CD4-positive, alpha-beta T cell (primary cell): ENCODE results near the gene KCNAB3. TPM values are rescaled to one million over a fixed set of nuclear protein-coding genes. Genes with fewer than 3 reads are reported as not detected.
"Not testable (repeated sequence)": the region's sequence is repeated elsewhere in the genome, so short reads cannot be mapped to it uniquely, and the experiment has no call there.

Source experiments
- ATAC-seq: fragments of 200-7000 bp; cut with Tn5 transposase; one replicate; pipeline ENCODE4 v1.10.0; 2022; ENCODE audit warnings: mild to moderate bottlenecking; ENCODE audit not compliant: poor library complexity
- CTCF ChIA-PET: fragments of 350-600 bp; sonication (Branson Sonifier 250); formaldehyde crosslinking; loops from one replicate; lab custom pipeline; 2021; ENCODE audit warnings: antibody characterized with exemption, inconsistent platforms; lab: Charles Lee
- POLR2A ChIA-PET: fragments of 350-600 bp; sonication (Branson Sonifier 250); formaldehyde crosslinking; loops from one replicate; lab custom pipeline; 2021; ENCODE audit warnings: antibody characterized with exemption, inconsistent platforms; lab: Charles Lee
- DNase-seq, 14 experiments: peaks; one replicate each; pipeline ENCODE4 v3.0.0-alpha.2; 2013 to 2020; ENCODE audit warnings: mixed read lengths in 2 of 14
- H3K27ac ChIP-seq, 2 donors: one replicate each; pipeline versions ENCODE4 v1.5.1 to v1.7.0; 2013; ENCODE audit warnings: low read length in 2 of 2, low read depth in 1 of 2, mild to moderate bottlenecking in 1 of 2
- H3K27me3 ChIP-seq, 2 experiments: 1 replicate in 1 of 2; 2 replicates in 1 of 2; pipeline versions ENCODE4 v1.6.1 to v1.7.0; 2013; ENCODE audit warnings: low read length in 2 of 2, control low read depth in 1 of 2, mild to moderate bottlenecking in 1 of 2, moderate library complexity in 1 of 2; ENCODE audit not compliant: insufficient read depth in 2 of 2, control insufficient read depth in 1 of 2
- H3K36me3 ChIP-seq: one replicate; pipeline ENCODE4 v1.6.1; 2013; ENCODE audit warnings: low read length, control low read depth; ENCODE audit not compliant: insufficient read depth
- H3K4me1 ChIP-seq: one replicate; pipeline ENCODE4 v1.6.1; 2013; ENCODE audit warnings: low read length, control low read depth; ENCODE audit not compliant: insufficient read depth
- H3K4me3 ChIP-seq: one replicate; pipeline ENCODE4 v1.5.1; 2013; ENCODE audit warnings: mild to moderate bottlenecking, low read length, moderate library complexity
- H3K9me3 ChIP-seq, 2 experiments: 1 replicate in 1 of 2; 2 replicates in 1 of 2; pipeline versions ENCODE4 v1.6.1 to v1.7.0; 2013; ENCODE audit warnings: low read length in 2 of 2, mild to moderate bottlenecking in 2 of 2, control low read depth in 1 of 2, moderate library complexity in 1 of 2; ENCODE audit not compliant: control insufficient read depth in 1 of 2, insufficient read depth in 1 of 2
- H3K27ac Mint-ChIP-seq: one replicate; pipeline ENCODE4 v1.8.0; 2020; ENCODE audit warnings: mixed read lengths
- H3K27me3 Mint-ChIP-seq: one replicate; pipeline ENCODE4 v1.8.0; 2021; ENCODE audit warnings: mixed read lengths
- H3K36me3 Mint-ChIP-seq: one replicate; pipeline ENCODE4 v1.8.0; 2021; ENCODE audit warnings: low read depth, mixed read lengths
- H3K4me1 Mint-ChIP-seq: one replicate; pipeline ENCODE4 v1.8.0; 2021; ENCODE audit warnings: low read depth, mixed read lengths
- H3K4me3 Mint-ChIP-seq: one replicate; pipeline ENCODE4 v1.8.0; 2020; ENCODE audit warnings: mild to moderate bottlenecking, mixed read lengths
- H3K9me3 Mint-ChIP-seq: one replicate; pipeline ENCODE4 v1.8.0; 2020; ENCODE audit warnings: mixed read lengths
- intact Hi-C, 2 experiments: fragments of 100-400 bp; cut with DNase I in 1 of 2; cut with micrococcal nuclease in 1 of 2; formaldehyde crosslinking; loops; one replicate each; pipeline versions ENCODE4 v1.15.1 to v1.9.0; 2023 to 2025; cut with DNase I, micrococcal nuclease
- total RNA-seq, 174 experiments: library from RNA in 2 of 174; stranded (reverse) in 2 of 174; gene quantifications; one replicate each; pipeline ENCODE4 v1.2.3 and lab custom pipeline; 2021 to 2026
- TF ChIP-seq, protein P1 (sequence below): fragments of 200-600 bp; IDR thresholded peaks from one replicate; pipeline ENCODE4 v1.8.0; 2022; ENCODE audit warnings: antibody characterized with exemption, mild to moderate bottlenecking

Gene KCNAB3
- total RNA-seq, 2 experiments from 2014 or later = 7.1 to 8.2 TPM

DNA sequence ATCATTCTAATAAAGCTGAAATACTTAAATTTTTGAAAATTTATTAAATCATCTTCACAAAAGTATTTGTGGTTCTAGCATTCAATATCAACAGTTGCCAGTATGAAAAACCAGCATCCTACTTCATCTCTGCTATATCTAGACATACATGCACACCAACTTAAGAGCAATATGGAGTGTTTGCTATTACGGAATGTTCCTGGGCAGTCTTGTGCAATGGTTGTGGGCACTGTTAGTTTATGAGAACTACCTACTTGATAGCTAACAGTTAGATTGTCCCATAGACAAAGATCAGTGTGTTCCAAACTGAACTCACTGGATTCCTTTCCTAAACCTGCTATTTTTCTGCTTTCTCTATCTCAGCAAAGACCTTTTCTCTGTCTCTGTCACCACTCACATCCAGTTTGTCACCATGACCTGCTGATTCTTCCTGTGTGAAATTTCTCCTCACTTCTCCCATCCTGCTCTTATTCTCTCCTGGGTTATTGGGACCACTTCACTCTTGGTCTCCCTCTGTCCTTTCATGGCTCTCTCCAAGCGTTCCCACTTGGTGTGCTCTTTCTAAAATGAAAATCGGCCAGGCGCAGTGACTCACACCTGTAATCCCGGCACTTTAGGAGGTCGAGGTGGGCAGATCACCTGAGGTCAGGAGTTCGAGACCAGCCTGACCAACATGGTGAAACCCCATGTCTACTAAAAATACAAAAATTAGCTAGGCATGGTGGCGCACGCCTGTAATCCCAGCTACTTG, 30.0 kb upstream of the KCNAB3 start:
- TF ChIP-seq, protein P1, sequence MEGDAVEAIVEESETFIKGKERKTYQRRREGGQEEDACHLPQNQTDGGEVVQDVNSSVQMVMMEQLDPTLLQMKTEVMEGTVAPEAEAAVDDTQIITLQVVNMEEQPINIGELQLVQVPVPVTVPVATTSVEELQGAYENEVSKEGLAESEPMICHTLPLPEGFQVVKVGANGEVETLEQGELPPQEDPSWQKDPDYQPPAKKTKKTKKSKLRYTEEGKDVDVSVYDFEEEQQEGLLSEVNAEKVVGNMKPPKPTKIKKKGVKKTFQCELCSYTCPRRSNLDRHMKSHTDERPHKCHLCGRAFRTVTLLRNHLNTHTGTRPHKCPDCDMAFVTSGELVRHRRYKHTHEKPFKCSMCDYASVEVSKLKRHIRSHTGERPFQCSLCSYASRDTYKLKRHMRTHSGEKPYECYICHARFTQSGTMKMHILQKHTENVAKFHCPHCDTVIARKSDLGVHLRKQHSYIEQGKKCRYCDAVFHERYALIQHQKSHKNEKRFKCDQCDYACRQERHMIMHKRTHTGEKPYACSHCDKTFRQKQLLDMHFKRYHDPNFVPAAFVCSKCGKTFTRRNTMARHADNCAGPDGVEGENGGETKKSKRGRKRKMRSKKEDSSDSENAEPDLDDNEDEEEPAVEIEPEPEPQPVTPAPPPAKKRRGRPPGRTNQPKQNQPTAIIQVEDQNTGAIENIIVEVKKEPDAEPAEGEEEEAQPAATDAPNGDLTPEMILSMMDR = no peak
- H3K27ac ChIP-seq = no peak overlapping the region
- H3K9me3 Mint-ChIP-seq = no peaks in the 10 kb centered on the region
- H3K4me1 ChIP-seq = no peaks in the 10 kb centered on the region
- ATAC-seq = no peak
- ChIA-PET CTCF (no interaction called here), POLR2A (no interaction called here)
- H3K36me3 Mint-ChIP-seq = no peaks in the 10 kb centered on the region
- no peaks in the 10 kb centered on the region for H3K4me1 Mint-ChIP-seq
- H3K4me3 ChIP-seq = no peak overlapping the region
- H3K4me3 Mint-ChIP-seq = no peak overlapping the region
- no peak for DNase-seq
- H3K36me3 ChIP-seq = no peaks in the 10 kb centered on the region
- H3K27ac Mint-ChIP-seq = no peak overlapping the region
- intact Hi-C loops = no loop called here
- no peaks in the 10 kb centered on the region for H3K9me3 ChIP-seq
- no peaks in the 10 kb centered on the region for H3K27me3 ChIP-seq
- H3K27me3 Mint-ChIP-seq = peaks cover 13% of the 10 kb centered on the region

DNA sequence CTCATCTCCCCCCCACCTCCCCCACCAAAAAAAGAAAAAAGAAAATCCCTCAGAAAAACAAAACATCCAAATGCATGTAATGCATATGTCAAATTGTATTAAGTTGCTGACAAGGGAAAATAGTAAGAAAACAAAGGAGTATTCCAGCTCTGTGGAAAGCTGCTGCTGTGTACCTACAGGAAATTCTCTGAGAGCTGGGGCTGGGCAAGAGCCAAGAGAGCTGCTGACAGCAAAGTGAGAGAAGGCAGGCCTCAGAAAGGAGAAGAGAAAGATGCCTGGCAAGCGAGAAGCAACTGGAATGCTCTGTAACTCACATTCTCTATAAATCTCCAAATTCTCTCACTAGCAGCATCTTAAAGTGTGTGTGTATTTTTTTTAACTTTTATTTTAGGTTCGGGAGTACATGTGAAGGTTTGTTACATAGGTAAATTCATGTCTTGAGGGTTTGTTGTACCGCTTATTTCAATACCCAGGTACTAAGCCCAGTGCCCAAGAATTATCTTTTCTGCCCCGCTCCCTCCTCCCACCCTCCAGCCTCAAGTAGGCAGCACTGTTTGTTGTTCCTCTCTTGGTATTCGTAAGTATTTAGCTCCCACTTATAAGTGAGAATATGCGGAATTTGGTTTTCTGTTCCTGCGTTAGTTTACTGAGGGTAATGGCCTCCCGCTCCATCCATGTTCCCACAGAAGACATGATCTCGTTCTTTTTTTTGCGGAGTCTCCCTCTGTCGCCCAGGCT, 26.7 kb upstream of the KCNAB3 start:
- H3K27ac Mint-ChIP-seq = no peak overlapping the region
- Histone ChIP-seq H3K4me3 (no peak overlapping the region), H3K36me3 (no peaks in the 10 kb centered on the region), H3K27ac (no peak overlapping the region), H3K9me3 (no peaks in the 10 kb centered on the region), H3K27me3 (no peaks in the 10 kb centered on the region), H3K4me1 (no peaks in the 10 kb centered on the region)
- TF ChIP-seq, protein P1 = no peak
- ATAC-seq (no peak), DNase-seq (no peak)
- H3K9me3 Mint-ChIP-seq = no peaks in the 10 kb centered on the region
- POLR2A ChIA-PET = no interaction called here
- H3K27me3 Mint-ChIP-seq = peaks cover 6% of the 10 kb centered on the region
- intact Hi-C loops = no loop called here
- H3K4me3 Mint-ChIP-seq = no peak overlapping the region
- CTCF ChIA-PET = no interaction called here
- peaks cover 3% of the 10 kb centered on the region for H3K4me1 Mint-ChIP-seq
- no peaks in the 10 kb centered on the region for H3K36me3 Mint-ChIP-seq

DNA sequence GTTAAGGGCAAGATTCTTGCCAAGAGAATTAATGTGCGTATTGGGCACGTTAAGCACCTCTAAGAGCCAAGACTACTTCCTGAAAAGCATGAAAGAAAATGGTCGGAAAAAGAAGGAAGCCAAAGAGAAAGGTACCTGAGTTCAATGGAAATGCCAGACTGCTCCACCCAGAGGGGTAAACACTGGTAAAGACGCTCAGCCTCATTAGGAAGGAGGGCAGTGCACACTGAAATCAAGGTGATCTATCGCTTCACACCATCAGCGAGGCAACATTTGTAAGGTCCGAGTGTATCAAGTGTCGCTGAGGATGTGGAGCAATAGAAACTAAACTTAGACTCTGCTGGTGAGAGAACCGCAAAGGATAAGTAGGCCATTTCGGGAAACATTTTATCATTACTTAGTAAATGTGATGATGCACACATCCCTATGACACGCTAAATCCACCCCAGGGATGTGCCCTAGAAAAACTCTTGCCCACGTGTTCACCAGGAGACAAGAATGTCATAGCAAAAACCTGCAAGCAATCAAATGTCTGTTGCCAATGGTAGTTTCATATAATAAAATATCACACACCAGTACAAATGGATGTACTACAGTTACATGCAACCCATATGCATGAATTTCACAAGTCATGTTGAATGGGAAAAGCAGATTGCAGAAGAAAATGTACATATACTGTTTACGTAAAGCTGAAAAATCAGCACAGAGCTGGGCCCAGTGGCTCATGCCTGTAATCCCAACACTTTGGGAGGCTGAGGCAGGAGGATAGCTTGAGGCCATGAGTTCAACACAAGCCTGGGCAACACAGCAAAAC, 26.0 kb upstream of the KCNAB3 start:
- H3K27ac Mint-ChIP-seq = no peak overlapping the region
- Histone ChIP-seq H3K4me1 (no peaks in the 10 kb centered on the region), H3K9me3 (no peaks in the 10 kb centered on the region), H3K4me3 (no peak overlapping the region), H3K27ac (no peak overlapping the region), H3K36me3 (no peaks in the 10 kb centered on the region), H3K27me3 (no peaks in the 10 kb centered on the region)
- ChIA-PET CTCF (no interaction called here), POLR2A (no interaction called here)
- no peak for ATAC-seq
- H3K27me3 Mint-ChIP-seq = peaks cover 2% of the 10 kb centered on the region
- no peaks in the 10 kb centered on the region for H3K9me3 Mint-ChIP-seq
- intact Hi-C loops = no loop called here
- no peaks in the 10 kb centered on the region for H3K36me3 Mint-ChIP-seq
- TF ChIP-seq, protein P1 = no peak
- peaks cover 6% of the 10 kb centered on the region for H3K4me1 Mint-ChIP-seq
- no peak overlapping the region for H3K4me3 Mint-ChIP-seq
- DNase-seq = no peak

DNA sequence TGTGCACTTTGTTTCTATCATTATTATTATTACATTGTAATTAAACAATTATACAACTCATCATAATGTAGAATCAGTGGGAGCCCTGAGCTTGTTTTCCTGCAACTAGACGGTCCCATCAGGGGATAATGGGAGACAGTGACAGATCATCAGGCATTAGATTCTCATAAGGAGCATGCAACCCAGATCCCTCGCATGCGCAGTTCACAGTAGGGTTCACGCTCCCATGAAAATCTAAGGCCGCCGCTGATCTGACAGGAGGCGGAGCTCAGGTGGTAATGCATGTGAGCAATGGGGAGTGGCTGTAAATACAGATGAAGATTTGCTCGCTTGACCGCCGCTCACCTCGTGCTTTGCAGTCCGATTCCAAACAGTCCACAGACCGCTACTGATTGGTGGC, 23.6 kb upstream of the KCNAB3 start:
- CTCF ChIA-PET = not testable (repeated sequence)

More for the DNA sequence above, 23.6 kb upstream of the KCNAB3 start:
- intact Hi-C loops, H3K9me3 ChIP-seq, H3K4me3 ChIP-seq, POLR2A ChIA-PET, DNase-seq, H3K4me3 Mint-ChIP-seq, H3K27me3 ChIP-seq, ATAC-seq, H3K9me3 Mint-ChIP-seq, H3K4me1 ChIP-seq, H3K27ac Mint-ChIP-seq, H3K27me3 Mint-ChIP-seq, H3K27ac ChIP-seq: not testable (repeated sequence)
- Mint-ChIP-seq H3K4me1 (peaks cover 10% of the 10 kb centered on the region), H3K36me3 (peaks cover 20% of the 10 kb centered on the region)
- H3K36me3 ChIP-seq = peaks cover 10% of the 10 kb centered on the region
